Midbrain (tissue), 1 donor: ENCODE results near the gene CRADD.
"Not testable (repeated sequence)": the region's sequence is repeated elsewhere in the genome, so short reads cannot be mapped to it uniquely, and the experiment has no call there.

Experiments used
- DNase-seq: peaks from one replicate; lab custom pipeline; 2025; lab: John Stamatoyannopoulos, UW

The CRADD gene

DNA sequence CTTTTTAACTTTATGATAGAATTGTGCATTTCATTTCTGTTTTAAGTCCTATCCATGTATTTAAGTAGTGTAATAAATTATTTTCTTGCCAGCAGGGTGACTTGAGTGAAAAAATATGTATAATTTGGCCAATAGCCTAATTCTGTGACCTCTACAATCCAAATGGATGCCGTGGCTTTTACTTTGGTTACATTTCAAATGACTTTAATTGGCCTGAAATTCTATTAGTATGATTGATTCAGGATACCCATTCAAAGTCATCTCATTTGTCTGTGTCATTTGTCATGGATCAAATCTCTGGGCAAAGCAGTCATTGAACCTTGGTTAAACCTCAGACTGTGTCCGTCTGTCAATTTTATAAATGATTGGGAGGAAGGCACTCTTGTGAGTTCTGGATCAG lies 29.6 kb downstream of the CRADD start:
- no peak for DNase-seq

DNA sequence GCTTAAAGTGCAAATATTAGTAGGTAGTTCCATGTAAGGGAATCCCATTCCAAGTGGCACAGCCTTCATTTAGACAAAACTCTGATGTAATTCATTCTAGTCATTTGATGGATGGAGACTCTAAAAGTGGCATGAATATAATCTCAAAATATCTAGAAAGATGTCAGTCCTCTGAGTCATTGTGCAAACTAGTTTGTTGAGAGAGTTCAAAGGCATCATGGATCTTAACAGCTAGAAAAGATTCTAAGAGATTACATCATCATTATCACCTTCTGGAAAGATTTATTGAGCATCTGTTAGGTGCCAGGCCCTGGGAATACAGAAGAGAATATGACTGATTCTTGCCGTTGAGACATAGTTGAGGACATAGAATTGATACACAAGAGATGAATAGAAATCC lies 30.7 kb downstream of the CRADD start:
- DNase-seq = no peak

DNA sequence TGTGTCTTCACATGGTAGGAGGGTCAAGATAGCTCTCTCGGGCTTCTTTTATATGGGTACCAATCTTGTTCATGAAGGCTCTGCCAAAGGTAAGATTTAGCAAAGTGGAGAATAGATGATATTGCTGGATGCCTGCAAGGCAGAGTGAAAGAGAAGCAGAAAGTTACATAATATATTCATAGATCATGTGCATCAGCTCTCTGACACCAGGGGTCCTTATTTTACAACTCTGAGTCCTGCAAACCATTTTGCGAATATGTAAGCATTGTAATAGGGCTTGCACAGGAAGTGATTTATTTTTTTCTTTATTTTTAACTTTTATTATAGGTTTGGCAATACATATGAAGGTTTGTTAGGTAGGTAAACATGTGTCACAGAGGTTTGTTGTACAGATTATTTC lies 31.8 kb downstream of the CRADD start:
- DNase-seq = no peak

DNA sequence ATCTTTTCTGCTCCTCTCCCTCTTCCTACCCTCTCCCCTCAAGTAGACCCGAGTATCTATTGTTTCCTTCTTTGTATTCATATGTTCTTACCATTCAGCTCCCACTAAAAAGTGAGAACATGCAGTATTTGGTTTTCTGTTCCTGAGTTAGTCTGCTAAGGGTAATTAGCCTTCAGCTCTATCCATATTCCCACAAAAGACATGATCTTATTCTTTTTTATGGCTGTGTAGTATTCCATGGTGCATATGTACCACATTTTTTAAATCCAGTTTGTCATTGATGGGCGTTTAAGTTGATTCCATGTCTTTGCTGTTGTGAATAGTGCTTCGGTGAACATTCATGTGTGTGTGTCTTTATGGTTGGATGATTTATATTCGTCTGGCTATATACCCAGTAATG lies 32.2 kb downstream of the CRADD start:
- DNase-seq = no peak

DNA sequence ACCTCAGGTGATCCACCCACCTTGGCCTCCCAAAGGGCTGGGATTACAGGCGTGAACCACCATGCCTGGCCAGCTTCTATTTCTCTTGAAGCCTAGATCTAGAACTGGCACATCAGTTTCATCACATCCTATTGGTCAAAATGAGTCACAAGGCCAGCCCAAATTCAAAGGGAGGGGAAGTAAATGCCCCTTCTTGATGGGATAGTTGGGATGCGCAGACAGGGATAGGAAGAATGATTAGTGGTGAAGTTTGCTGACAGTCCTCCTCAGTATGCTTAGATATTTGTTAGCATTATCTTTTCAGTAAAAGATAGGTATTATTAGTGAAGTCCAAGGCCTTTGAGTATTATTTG lies 33.4 kb downstream of the CRADD start:
- no peak for DNase-seq

DNA sequence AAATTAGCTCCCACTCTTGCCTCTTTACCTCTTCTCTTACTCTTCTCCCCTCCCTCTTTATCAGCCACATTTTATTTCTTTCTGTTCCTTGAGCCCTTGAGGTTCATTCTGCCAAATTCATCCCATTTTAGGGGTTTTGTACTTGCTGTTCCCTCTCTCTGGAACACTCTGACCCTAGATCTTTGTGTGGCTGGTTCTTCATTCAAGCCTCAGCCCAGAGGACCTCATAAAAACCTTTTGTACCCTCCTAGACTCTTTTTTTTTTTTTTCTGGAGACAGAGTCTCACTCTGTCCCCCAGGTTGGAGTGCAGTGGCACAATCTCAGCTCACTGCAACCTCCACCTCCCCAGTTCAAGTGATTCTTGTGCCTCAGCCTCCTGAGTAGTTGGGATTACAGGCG lies 34.3 kb downstream of the CRADD start:
- not testable (repeated sequence) for DNase-seq

DNA sequence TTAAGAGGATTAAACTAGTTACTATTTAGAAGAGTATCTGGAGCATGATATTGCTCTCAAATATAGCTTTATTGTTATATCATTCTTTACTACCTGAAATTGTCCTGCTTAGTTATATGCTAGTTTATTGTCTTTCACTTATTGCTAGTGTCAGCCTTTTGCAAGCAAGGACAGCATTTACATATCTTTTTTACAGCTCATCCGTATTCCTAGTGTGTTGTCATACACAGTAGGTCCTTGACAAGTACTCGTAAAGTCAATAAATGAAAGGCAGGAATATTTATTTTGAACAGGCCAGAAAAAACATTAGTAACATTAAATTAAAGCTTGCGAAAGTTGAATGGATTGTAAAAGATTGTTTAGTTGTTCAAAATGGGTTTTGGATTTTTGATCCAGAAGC lies 35.0 kb downstream of the CRADD start:
- no peak for DNase-seq

DNA sequence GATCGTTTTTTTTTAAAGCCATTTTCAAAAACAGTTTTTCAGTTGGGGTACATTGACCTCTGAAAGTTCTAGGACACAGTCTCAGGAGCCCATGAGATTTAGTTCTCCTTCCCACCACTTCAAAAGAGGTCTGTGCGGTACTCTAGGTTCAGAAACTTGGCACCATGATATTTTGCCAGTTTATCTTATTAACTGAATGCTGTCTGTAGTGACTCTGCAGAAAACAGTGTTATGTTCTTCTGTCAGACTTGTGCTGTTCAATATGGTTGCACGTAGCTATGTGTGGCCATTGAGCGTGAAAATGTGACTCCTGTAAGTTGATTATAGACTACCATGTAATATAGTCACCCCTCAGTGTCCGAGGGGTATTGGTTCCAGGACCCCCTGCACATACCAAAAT lies 35.9 kb downstream of the CRADD start:
- DNase-seq = no peak

DNA sequence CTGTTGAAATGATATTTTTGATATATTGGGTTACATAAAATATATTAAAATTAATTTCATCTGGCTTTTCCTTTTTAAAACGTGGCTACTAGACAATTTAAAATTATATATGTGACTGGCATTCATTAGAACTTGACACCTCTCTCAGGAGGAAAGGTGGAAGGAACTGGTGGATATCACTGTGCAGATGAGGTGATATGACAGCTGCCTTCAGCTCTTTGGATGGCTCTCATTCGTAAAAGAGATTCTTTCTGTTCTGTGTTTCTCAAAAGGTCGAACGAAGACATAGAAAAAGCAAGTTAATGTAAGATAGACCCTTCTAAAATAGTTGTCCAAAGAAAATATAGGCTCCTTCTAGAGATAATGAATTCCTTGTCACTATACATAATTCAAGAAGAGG lies 36.6 kb downstream of the CRADD start:
- no peak for DNase-seq

DNA sequence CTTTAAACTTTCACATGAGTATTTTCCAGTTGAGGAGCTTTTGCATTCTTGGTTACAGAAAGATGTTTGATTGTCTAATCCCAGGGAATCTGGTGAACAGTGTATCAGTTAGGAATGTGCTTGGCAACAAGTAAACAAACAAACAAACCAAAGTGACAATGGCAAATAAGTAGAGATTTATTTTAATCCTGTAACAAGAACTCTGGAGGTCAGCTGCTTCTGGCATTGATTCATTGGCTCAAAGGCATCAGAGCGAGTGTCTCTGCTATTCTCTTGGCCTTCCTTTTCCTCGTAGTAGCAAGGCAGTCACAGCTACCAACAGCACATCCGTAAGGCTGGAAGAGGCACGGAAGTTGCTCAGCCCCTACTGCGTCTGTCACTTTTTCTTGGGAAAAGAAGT lies 37.2 kb downstream of the CRADD start:
- no peak for DNase-seq

DNA sequence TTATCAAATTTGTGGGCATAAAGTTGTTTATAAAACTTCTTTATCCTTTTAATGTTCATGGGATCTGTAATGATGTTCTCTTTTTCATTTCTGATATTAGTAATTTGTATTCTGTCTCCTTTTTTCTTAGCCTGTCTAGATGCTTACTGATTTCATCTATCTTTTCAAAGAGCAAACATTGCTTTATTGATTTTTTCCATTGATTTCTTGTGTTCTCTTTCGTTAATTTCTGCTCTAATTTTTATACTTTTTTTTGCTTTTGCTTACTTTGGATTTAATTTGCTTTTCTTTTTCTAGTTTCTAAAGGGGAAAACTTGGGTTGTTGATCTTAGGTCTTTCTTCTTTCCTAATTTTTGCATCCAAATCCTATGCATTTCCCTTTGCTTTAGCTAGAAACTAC lies 42.5 kb downstream of the CRADD start:
- no peak for DNase-seq

DNA sequence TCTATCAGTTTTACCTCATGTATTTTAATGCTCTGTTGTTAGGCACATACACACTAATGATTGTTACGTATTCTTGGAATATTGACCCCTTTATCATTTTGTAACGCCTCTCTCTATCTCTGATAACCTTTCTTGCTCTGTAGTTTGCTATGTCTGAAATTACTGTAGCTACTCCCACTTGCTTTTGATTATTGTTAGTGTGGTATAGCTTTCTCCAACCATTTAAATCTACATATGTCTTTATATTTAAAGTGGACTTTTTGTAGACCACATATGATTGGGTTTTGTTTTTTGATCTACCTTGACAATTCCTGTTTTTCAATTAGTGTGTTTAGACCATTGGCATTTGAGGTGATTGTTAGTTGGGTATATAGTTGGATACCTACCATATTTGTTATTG lies 43.4 kb downstream of the CRADD start:
- DNase-seq = no peak

DNA sequence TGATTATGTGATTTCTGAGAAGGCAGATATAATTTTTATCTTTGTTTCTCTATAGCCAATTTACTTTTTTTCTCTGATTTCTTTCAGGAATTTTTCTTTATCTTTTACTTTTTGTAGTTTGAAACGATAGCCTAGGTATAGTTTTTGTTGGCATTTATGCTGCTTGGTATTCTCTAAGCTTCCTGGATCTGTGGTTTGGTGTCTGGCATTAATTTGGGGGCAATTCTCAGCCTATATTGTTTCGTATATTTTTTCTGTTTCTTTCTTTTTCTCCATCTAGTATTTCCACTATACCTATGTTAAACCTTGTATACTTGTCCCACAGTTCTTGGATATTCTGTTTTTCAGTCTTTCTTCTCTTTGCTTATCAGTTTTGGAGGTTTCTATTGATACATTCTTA lies 45.0 kb downstream of the CRADD start:
- no peak for DNase-seq

DNA sequence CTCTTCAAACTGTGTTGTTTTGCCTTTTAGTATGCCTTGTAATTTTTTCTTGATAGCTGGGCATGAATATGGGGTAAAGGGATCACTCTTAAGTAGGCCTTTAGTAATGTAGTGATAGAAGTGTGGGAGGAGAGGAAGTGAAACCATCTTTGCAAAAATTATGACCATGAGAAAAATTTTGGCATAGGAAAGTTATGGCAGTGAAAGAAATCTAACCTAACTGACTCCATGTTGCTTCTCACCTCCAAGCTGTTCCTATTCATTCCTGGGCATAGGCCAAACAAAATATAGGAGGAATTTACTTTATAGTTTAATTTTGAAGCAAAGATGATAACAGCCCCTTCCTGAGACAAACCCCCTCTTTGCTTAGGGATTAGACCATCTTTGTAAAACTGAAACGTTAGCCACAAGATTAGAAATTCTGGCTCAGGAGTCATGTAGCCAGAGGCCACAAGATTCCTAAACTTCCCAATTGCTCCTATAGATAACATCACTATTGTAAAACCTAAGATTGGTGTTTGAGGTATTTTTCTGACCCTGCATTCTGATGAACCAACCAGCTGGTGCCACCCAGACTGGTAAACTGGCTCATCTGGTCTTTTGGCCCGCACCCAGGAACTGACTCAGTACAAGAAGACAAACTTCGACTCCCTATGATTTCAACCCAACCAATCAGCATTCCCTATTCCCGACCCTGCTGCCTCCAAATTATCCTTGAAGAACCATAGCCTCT lies 45.8 kb downstream of the CRADD start:
- no peak for DNase-seq

DNA sequence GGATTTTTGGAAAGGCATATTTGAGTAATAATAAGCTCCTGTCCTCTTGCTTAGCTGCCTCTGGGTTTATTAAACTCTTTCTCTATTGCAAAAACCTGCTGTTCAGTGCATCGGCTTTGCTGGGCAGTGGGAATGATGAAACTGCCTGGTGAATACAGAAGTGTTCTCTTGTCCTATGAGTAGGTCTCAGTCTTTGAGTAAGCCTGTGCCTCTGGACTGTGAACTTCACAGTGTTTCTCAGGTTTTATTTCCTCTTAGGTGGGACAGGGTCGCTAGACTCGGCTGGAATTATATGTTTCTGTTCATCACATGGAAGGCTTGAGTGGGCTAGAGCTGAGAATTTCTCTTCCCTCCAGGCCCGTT lies 46.4 kb downstream of the CRADD start:
- DNase-seq = no peak

DNA sequence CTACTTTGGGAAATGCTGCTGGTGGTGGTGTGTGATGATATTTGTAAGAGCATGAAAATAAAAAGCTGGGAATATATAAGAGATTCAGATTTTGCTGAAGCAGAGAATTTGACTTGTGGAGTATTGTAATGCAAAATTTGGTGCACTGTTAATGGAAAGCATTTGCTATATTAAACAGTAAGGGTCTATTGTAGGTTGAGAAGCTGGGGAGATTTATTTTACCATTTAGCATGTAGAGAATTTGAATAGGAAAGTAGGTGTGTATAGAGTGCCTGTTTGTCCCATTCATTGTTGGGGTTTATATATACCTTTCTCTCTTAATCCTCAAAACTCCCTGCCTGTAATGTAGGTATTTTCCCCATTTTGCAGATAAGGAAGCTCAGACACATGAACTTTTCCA lies 48.4 kb downstream of the CRADD start:
- no peak for DNase-seq

DNA sequence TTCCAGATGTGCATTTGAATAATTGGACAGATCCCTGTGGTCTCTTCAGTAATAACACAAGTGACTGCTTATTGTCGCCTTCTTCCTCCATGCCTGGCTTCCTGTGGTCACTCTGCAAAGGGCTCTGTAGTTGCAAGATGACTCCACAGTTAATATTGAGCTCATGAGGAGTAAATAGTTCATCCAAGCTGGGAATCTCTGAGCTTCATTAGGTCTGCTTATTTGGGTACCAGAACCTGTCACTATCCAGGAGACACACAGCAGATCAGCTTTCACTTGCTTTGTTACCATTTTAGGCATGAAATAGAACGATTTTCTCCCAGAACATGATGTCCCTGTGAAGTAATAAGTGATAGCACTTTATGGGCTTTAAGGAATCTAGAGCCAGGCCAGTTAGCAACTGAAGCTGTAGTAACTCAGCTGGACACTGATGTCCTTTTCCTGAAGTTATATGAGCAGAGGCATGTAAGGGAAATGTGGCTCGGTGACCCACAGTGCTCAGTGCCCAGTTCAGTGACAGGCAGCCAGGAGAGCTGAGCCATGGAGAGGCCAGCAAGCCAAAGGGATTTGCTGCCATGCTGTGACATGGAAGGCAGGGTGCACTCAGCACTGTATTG lies 50.1 kb downstream of the CRADD start:
- no peak for DNase-seq

DNA sequence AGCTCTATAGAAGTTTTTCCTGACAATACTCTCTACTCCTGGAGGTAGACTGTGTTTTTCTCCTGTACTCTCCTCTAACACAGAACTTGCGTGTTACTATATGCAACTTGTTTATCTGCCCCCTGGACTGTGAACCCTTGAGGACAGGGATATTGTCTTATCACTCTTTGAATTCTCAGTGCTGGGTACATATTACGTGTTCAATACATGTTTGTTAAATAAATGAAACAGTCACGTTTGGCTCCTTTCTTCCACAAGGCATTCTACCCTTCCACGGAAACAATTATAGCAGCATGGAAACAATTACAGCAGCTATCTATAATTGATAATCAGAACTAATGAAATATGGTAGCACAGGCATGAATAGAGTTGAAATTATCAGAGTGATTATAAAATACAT lies 50.7 kb downstream of the CRADD start:
- DNase-seq = no peak

DNA sequence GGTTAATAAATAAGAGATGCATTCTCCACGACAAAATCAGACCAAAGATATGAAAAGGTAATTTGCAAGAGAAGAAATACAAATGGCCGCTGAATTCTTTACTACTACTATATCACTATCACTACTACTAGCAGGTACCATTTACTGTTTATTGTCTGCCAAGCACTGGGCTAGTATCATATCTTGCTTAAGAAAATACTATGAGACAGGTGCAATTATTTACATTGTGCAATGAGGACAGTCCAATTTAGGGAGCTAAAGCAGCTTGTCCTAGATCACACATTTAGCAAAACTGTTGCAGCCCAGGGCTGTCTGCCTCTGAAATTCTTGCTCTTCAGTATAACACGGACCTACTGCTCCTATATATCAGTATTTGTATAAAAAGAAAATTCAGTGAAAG lies 52.8 kb downstream of the CRADD start:
- DNase-seq = no peak

DNA sequence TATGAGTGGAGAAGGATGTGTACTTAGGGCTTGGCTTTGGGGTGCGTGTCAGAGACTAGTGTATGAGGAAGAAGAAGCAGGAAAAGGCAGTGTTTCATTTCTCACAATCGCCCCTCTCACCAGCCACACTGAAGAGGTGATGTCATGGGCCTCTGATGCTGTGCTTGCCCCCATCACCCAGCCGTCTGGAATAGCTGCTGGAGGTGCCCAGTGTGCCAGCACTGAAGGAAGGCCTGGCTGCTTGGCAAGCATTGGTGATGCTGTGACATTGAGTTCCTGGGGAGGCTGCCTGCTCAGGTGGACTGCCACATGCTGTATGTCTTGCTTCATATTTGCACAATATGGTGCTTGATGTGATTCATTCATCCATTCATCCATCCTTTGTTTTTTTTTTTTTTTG lies 56.2 kb downstream of the CRADD start:
- no peak for DNase-seq

DNA sequence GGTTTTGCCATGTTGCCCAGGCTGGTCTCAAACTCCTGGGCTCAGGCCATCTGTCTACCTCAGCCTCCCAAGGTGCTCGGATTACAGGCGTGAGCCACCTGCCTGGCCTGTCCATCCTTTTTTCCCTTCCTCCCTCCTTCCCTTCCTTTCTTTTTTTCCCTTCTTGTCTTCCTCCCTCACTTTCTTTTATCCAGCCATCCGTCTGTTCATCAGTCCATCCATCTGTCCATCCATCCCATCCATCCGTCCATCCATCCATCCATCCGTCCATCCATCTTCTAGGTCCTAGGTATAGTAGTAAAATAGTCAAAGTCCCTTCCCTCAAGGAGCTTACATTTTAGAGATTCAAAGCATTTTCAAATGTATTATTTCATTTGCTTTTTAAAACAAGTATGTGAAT lies 56.8 kb downstream of the CRADD start:
- no peak for DNase-seq

DNA sequence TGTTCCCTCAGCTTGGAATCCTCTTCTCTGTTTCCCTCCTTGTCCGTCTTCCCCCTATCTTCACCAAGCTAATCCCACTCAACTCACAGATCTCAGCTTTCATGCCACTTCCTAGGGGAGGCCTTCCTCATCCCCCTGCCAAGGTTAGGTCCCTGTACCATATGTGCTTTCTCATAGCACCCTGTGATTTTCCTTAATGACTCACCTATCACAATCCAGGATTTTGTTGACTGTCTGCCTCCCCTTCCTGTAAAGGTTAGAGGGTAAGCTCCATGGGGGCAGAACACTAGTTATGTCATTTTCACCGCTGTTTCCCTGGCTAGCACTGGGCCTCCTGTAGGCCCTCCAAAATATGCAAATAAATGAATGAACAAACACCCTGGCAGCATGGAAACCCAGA lies 57.6 kb downstream of the CRADD start:
- DNase-seq = no peak

DNA sequence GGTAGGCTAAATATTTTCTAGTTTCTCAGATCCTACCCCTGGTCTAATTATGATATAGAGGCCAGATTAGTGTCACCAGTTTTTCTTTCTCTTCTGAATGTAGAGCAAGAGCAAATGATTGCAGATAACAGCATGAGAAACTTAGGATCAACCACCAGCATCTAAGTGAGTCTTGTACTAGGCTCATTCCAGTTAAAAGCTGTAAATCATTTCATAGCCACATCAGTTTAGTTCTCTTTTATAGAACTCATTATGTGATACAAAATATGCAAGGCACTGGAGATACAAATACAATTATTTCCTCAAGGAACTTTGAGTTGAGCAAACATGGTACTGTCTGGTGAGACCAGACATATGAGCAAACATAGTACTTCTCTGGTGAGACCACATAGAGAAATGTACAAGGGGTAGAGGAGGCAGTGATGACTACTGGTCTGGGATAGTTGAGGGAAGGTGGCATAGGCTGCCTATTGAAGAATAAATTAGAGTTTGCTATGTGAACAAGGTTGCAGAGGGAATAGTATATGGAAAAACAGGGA lies 59.5 kb downstream of the CRADD start:
- no peak for DNase-seq
